ENCODE measurements around the gene UBE2V1. TPM values are rescaled to one million over a fixed set of nuclear protein-coding genes. Genes with fewer than 3 reads are reported as not detected.
"Not testable (repeated sequence)": the region's sequence is repeated elsewhere in the genome, so short reads cannot be mapped to it uniquely, and the experiment has no call there.

UBE2V1 gene
- total RNA-seq (100 to 1,000 TPM in 1 of 4 donors, 10 to 100 TPM in 3; 55.0 to 117 (median 65.6) TPM), polyA plus RNA-seq (10 to 100 TPM; 80.4 to 94.1 (median 91.3) TPM)

GRCh38 chr20:50112512-50113419 is at the start of gene UBE2V1:
TSS of gene UBE2V1 (minus strand) at chr20:50113150. CDS start at chr20:50113128, 22 bp downstream.
- DNase-seq: peak; percentile 96
- Histone ChIP-seq H3K4me1 (peaks cover 0 to 70% (median 65%) of the 10 kb centered on the region in 4 donors), H3K9me3 (no peaks in the 10 kb centered on the region), H3K4me3 (peak within 1 kb of the TSS; percentile 96 to 99 (median 98)), H3K27ac (peak within 1 kb of the TSS; percentile 98 to 99 (median 99)), H3K27me3 (no peaks in the 10 kb centered on the region), H3K36me3 (no peaks in the 10 kb centered on the region)
- intact Hi-C loops (cut with DNase I): loop anchor here (10.0 kb wide), 3 partner anchors 192 to 462 kb away; no protein-coding TSS in a partner anchor
- TF ChIP-seq POLR2A (IDR thresholded peaks at IDR 0.05) (peak; percentile 81 to 85), POLR2AphosphoS5 (IDR thresholded peaks at IDR 0.05) (peak; percentile 90 to 93 (median 92)), EP300 (IDR thresholded peaks at IDR 0.05) (no peak), CTCF (IDR thresholded peaks at IDR 0.05) (peak in 3 of 4 experiments; percentile 13 to 36 (median 26))
- 1% methylated on average over 70 of the region's 70 CpGs for WGBS, 2 donors

- DNase-seq; H3K9me3 ChIP-seq; H3K27ac ChIP-seq; H3K36me3 ChIP-seq; H3K4me3 ChIP-seq; H3K27me3 ChIP-seq; intact Hi-C loops (cut with DNase I): not testable (repeated sequence)
- WGBS, 2 donors: 81 to 91% methylated on average over 7 of the region's 7 CpGs
- peaks cover 0 to 12% (median 11%) of the 10 kb centered on the region in 4 donors for H3K4me1 ChIP-seq
Measured at GRCh38 chr20:50161494-50161893, 48.5 kb upstream of the UBE2V1 start.

GRCh38 chr20:50153500-50154377 is 40.8 kb upstream of the UBE2V1 start, which contains the start of gene PEDS1:
TSS of gene PEDS1 (minus strand) at chr20:50153723. CDS start at chr20:50153637, 86 bp downstream.
- H3K9me3 ChIP-seq: no peaks in the 10 kb centered on the region
- peaks cover 0 to 53% (median 47%) of the 10 kb centered on the region in 4 donors for H3K4me1 ChIP-seq
- H3K4me3 ChIP-seq: peak within 1 kb of the TSS; percentile 59 to 90 (median 76)
- intact Hi-C loops (cut with DNase I): no loop called here
- DNase-seq: peak; percentile 96
- peaks cover 0 to 2% (median 0%) of the 10 kb centered on the region in 4 donors for H3K36me3 ChIP-seq
- H3K27ac ChIP-seq: peak within 1 kb of the TSS; percentile 88 to 95 (median 91)
- H3K27me3 ChIP-seq: no peaks in the 10 kb centered on the region
- TF ChIP-seq POLR2AphosphoS5 (IDR thresholded peaks at IDR 0.05): peak; percentile 86 to 94 (median 91)
- no peak for TF ChIP-seq EP300 (IDR thresholded peaks at IDR 0.05)
- peak; percentile 71 to 84 for TF ChIP-seq POLR2A (IDR thresholded peaks at IDR 0.05)
- WGBS, 2 donors: 1 to 3% methylated on average over 99 of the region's 99 CpGs

GRCh38 chr20:50153153-50153499 is 40.2 kb upstream of the UBE2V1 start:
- Histone ChIP-seq H3K27ac (peak overlapping the region; percentile 88 to 95 (median 91)), H3K36me3 (peaks cover 0 to 8% (median 0%) of the 10 kb centered on the region in 4 donors), H3K9me3 (no peaks in the 10 kb centered on the region), H3K4me3 (peak overlapping the region; percentile 59 to 90 (median 76)), H3K4me1 (peaks cover 0 to 59% (median 48%) of the 10 kb centered on the region in 4 donors), H3K27me3 (no peaks in the 10 kb centered on the region)
- intact Hi-C loops (cut with DNase I): no loop called here
- WGBS, 2 donors: 0 to 1% methylated on average over 18 of the region's 18 CpGs
- DNase-seq: peak; percentile 82
- TF ChIP-seq POLR2A (IDR thresholded peaks at IDR 0.05) (no peak), CTCF (IDR thresholded peaks at IDR 0.05) (peak in 1 of 4 experiments; percentile 7)

GRCh38 chr20:50152394-50153152 is 39.6 kb upstream of the UBE2V1 start:
- no peaks in the 10 kb centered on the region for H3K9me3 ChIP-seq
- no peak for DNase-seq
- TF ChIP-seq CTCF (IDR thresholded peaks at IDR 0.05) (no peak), POLR2AphosphoS5 (IDR thresholded peaks at IDR 0.05) (no peak), POLR2A (IDR thresholded peaks at IDR 0.05) (no peak), EP300 (IDR thresholded peaks at IDR 0.05) (no peak)
- H3K36me3 ChIP-seq: peaks cover 0 to 13% (median 0%) of the 10 kb centered on the region in 4 donors
- H3K4me3 ChIP-seq: peak overlapping the region; percentile 59 to 90 (median 76)
- 5 to 28% methylated on average over 4 of the region's 4 CpGs for WGBS, 2 donors
- H3K27ac ChIP-seq: peak overlapping the region; percentile 88 to 95 (median 91)
- no peaks in the 10 kb centered on the region for H3K27me3 ChIP-seq
- peaks cover 0 to 63% (median 51%) of the 10 kb centered on the region in 4 donors for H3K4me1 ChIP-seq
- intact Hi-C loops (cut with DNase I): no loop called here
